ENCODE data around the gene FAM210B. TPM values are rescaled to one million over a fixed set of nuclear protein-coding genes. Genes with fewer than 3 reads are reported as not detected.

FAM210B gene
- total RNA-seq, 1 experiment from 2014 or later: 19.1 TPM

- Mint-ChIP-seq H3K36me3 (peaks cover 49% of the 10 kb centered on the region), H3K4me3 (no peak overlapping the region), H3K27ac (peak overlapping the region; percentile 64; the same call in 1 of the 2 replicates), H3K27me3 (ENCODE audit: low read depth) (no peaks in the 10 kb centered on the region), H3K4me1 (peaks cover 29% of the 10 kb centered on the region), H3K9me3 (no peaks in the 10 kb centered on the region)
- ChIA-PET CTCF (interaction anchor here (1.5 to 1.9 kb wide), 2 partner anchors 33 to 48 kb away, joined by 4 read pairs; partner anchors contain the start of gene FAM210B), POLR2A (interaction anchor here (0.6 to 1.5 kb wide), 4 partner anchors 9 to 77 kb away, joined by 3 to 5 read pairs (median 3); partner anchors contain the start of gene RTF2)
- DNase-seq (ENCODE audit: low spot score) (no peak), ATAC-seq (peak; percentile 57)
- TF ChIP-seq FOXP1 (CRISPR knock-in tag; IDR thresholded peaks at IDR 0.05; ENCODE audit: borderline replicate concordance) (no peak), OVOL2 (CRISPR knock-in tag; IDR thresholded peaks at IDR 0.05; ENCODE audit: borderline replicate concordance) (no peak), IRF1 (CRISPR knock-in tag; IDR thresholded peaks at IDR 0.05) (no peak), NFYB (CRISPR knock-in tag; conservative IDR thresholded peaks at IDR 0.05; ENCODE audit: low read depth) (no peak), MYBL2 (CRISPR knock-in tag; IDR thresholded peaks at IDR 0.05) (no peak), ATF2 (CRISPR knock-in tag; IDR thresholded peaks at IDR 0.05; ENCODE audit: borderline replicate concordance, low read depth) (no peak), TCF7 (CRISPR knock-in tag; IDR thresholded peaks at IDR 0.05; ENCODE audit: low read depth) (no peak), KAT7 (CRISPR knock-in tag; IDR thresholded peaks at IDR 0.05; ENCODE audit: borderline replicate concordance) (no peak), GRHL2 (CRISPR knock-in tag; IDR thresholded peaks at IDR 0.05; ENCODE audit: insufficient replicate concordance, severe bottlenecking) (no peak), IRF2 (CRISPR knock-in tag; IDR thresholded peaks at IDR 0.05; ENCODE audit: borderline replicate concordance, low read depth) (no peak), NR2C2 (CRISPR knock-in tag; IDR thresholded peaks at IDR 0.05) (no peak), EMX1 (CRISPR knock-in tag; IDR thresholded peaks at IDR 0.05) (no peak), ZNF281 (CRISPR knock-in tag; IDR thresholded peaks at IDR 0.05) (no peak), ZNF121 (CRISPR knock-in tag; IDR thresholded peaks at IDR 0.05) (no peak), MLX (CRISPR knock-in tag; IDR thresholded peaks at IDR 0.05) (no peak), ZNF425 (CRISPR knock-in tag; conservative IDR thresholded peaks at IDR 0.05) (no peak), ELF4 (CRISPR knock-in tag; IDR thresholded peaks at IDR 0.05; ENCODE audit: low read depth) (no peak), ESRRA (CRISPR knock-in tag; IDR thresholded peaks at IDR 0.05; ENCODE audit: borderline replicate concordance) (no peak)
- TF ChIP-seq, protein P1, sequence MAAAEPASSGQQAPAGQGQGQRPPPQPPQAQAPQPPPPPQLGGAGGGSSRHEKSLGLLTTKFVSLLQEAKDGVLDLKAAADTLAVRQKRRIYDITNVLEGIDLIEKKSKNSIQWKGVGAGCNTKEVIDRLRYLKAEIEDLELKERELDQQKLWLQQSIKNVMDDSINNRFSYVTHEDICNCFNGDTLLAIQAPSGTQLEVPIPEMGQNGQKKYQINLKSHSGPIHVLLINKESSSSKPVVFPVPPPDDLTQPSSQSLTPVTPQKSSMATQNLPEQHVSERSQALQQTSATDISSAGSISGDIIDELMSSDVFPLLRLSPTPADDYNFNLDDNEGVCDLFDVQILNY (CRISPR knock-in tag; IDR thresholded peaks at IDR 0.05): no peak
Observed at GRCh38 chr20:56391596-56392131, 32.9 kb downstream of the FAM210B start.
